Liver (tissue), 9 donors: Measurements from ENCODE around the gene TDO2. TPM values are rescaled to one million over a fixed set of nuclear protein-coding genes. Genes with fewer than 3 reads are reported as not detected.

Experiments used
- DNase-seq: peaks from one replicate; pipeline ENCODE4 v3.0.0-alpha.2; 2017; ENCODE audit warnings: low spot score
- H3K27ac ChIP-seq, 2 donors: one replicate each; pipeline ENCODE4 v1.7.0; 2013; ENCODE audit warnings: inconsistent platforms in 2 of 2, low read length in 2 of 2, control low read depth in 1 of 2, low read depth in 1 of 2, mild to moderate bottlenecking in 1 of 2
- H3K27me3 ChIP-seq, 4 donors: one replicate each; pipeline versions ENCODE4 v1.6.1 to v1.7.0; 2013; ENCODE audit warnings: low read length in 3 of 4, inconsistent platforms in 1 of 4, mild to moderate bottlenecking in 1 of 4, moderate library complexity in 1 of 4; ENCODE audit not compliant: control insufficient read depth in 4 of 4, insufficient read depth in 4 of 4
- H3K36me3 ChIP-seq, 4 donors: one replicate each; pipeline versions ENCODE4 v1.6.1 to v1.7.0; 2013; ENCODE audit warnings: low read length in 3 of 4, mild to moderate bottlenecking in 3 of 4, low read depth in 1 of 4, moderate library complexity in 1 of 4; ENCODE audit not compliant: control insufficient read depth in 4 of 4, insufficient read depth in 3 of 4
- H3K4me1 ChIP-seq, 4 donors: one replicate each; pipeline versions ENCODE4 v1.6.1 to v1.7.0; 2013; ENCODE audit warnings: low read length in 3 of 4, mild to moderate bottlenecking in 3 of 4, moderate library complexity in 1 of 4; ENCODE audit not compliant: control insufficient read depth in 4 of 4, insufficient read depth in 4 of 4
- H3K4me3 ChIP-seq, 3 donors: one replicate each; pipeline versions ENCODE4 v1.6.1 to v1.7.0; 2013; ENCODE audit warnings: low read length in 3 of 3, control low read depth in 1 of 3, low read depth in 1 of 3, mild to moderate bottlenecking in 1 of 3
- H3K9ac ChIP-seq, 2 donors: one replicate each; pipeline ENCODE4 v1.7.0; 2013; ENCODE audit warnings: low read length in 2 of 2, mild to moderate bottlenecking in 2 of 2, moderate library complexity in 2 of 2, control low read depth in 1 of 2, low read depth in 1 of 2
- H3K9me3 ChIP-seq, 4 donors: one replicate each; pipeline versions ENCODE4 v1.6.1 to v1.7.0; 2013; ENCODE audit warnings: low read length in 3 of 4; ENCODE audit not compliant: control insufficient read depth in 4 of 4
- EGR1 ChIP-seq, 2 donors: IDR thresholded peaks; 2 replicates each; pipeline ENCODE4 v1.6.1; 2016 to 2018; ENCODE audit warnings: antibody characterized with exemption in 2 of 2, low read depth in 2 of 2
- FOXA1 ChIP-seq: IDR thresholded peaks from 2 replicates; pipeline ENCODE4 v1.6.1; 2016; ENCODE audit warnings: antibody characterized with exemption
- FOXA2 ChIP-seq: IDR thresholded peaks from 2 replicates; pipeline ENCODE4 v1.6.1; 2016; ENCODE audit warnings: antibody characterized with exemption
- GABPA ChIP-seq, 2 donors: IDR thresholded peaks in 1 of 2; conservative IDR thresholded peaks in 1 of 2; 2 replicates each; pipeline ENCODE4 v1.6.1; 2016; ENCODE audit warnings: antibody characterized with exemption in 2 of 2, mild to moderate bottlenecking in 1 of 2, moderate library complexity in 1 of 2
- HNF4A ChIP-seq, 2 donors: conservative IDR thresholded peaks; 2 replicates each; pipeline ENCODE4 v1.6.1; 2016; ENCODE audit warnings: antibody characterized with exemption in 2 of 2, mild to moderate bottlenecking in 2 of 2
- HNF4G ChIP-seq: IDR thresholded peaks from 2 replicates; pipeline ENCODE4 v1.6.1; 2016; ENCODE audit warnings: antibody characterized with exemption
- JUND ChIP-seq, 2 donors: IDR thresholded peaks; 2 replicates each; pipeline ENCODE4 v1.6.1; 2016; ENCODE audit warnings: antibody characterized with exemption in 2 of 2
- NR2F2 ChIP-seq: IDR thresholded peaks from 2 replicates; pipeline ENCODE4 v1.6.1; 2016; ENCODE audit warnings: antibody characterized with exemption
- RAD21 ChIP-seq, 2 donors: IDR thresholded peaks; 2 replicates each; pipeline ENCODE4 v1.6.1; 2016; ENCODE audit warnings: antibody characterized with exemption in 2 of 2, mild to moderate bottlenecking in 2 of 2
- RXRA ChIP-seq, 2 donors: IDR thresholded peaks; 2 replicates each; pipeline ENCODE4 v1.6.1; 2017 to 2018; ENCODE audit warnings: antibody characterized with exemption in 2 of 2, mild to moderate bottlenecking in 1 of 2
- SP1 ChIP-seq: IDR thresholded peaks from 2 replicates; pipeline ENCODE4 v1.6.1; 2018; ENCODE audit warnings: antibody characterized with exemption, mild to moderate bottlenecking
- TAF1 ChIP-seq: conservative IDR thresholded peaks from 2 replicates; pipeline ENCODE4 v1.6.1; 2016; ENCODE audit warnings: antibody characterized with exemption, mild to moderate bottlenecking
- YY1 ChIP-seq: IDR thresholded peaks from 2 replicates; pipeline ENCODE4 v1.6.1; 2016; ENCODE audit warnings: antibody characterized with exemption, mild to moderate bottlenecking
- WGBS: extraction: QIAGEN DNeasy Blood & Tissue Kit; methylation state at CpG from one replicate; pipeline ENCODE4 v1.1.7; 2013; 5-methylcytosine and 5-hydroxymethylcytosine counted together
- polyA plus RNA-seq, 2 donors: library from polyadenylated mRNA; stranded (reverse) in 1 of 2; unstranded in 1 of 2; fragments of 200-250 nt in 1 of 2; fragments of >200 nt in 1 of 2; fragmentation: Nextera tagmentation in 1 of 2; extraction: Ambion mirVana in 1 of 2; gene quantifications; one replicate each; pipeline versions ENCODE4 v1.2.1 to v1.2.3, GENCODE V29; 2013 to 2015
- total RNA-seq, 2 donors: library from RNA; depleted of rRNA; stranded (reverse); fragments of >200 nt; gene quantifications; one replicate each; pipeline ENCODE4 v1.2.3, GENCODE V29; 2014
- TF ChIP-seq, protein P1 (sequence below): fragments of 150-350 bp; IDR thresholded peaks from 2 replicates; pipeline ENCODE4 v1.5.1; 2017; ENCODE audit warnings: improper control_type of control experiment, low read depth, low read length; ENCODE audit not compliant: missing input control
- TF ChIP-seq, protein P2 (sequence below): IDR thresholded peaks from 2 replicates; pipeline ENCODE4 v1.6.1; 2016; ENCODE audit warnings: antibody characterized with exemption
- TF ChIP-seq, protein P3 (sequence below): IDR thresholded peaks from 2 replicates; pipeline ENCODE4 v1.6.1; 2016; ENCODE audit warnings: antibody characterized with exemption
- TF ChIP-seq, protein P4 (sequence below): IDR thresholded peaks from 2 replicates; pipeline ENCODE4 v1.6.1; 2016; ENCODE audit warnings: antibody characterized with exemption, mild to moderate bottlenecking
- donor health status: healthy.
- donor health status: healthy.
- donor health status: healthy.
- donor health status: healthy.
- donor health status: healthy.

Gene TDO2
- total and polyA plus RNA-seq, 4 donors: 163 to 1,057 (median 533) TPM

DNA sequence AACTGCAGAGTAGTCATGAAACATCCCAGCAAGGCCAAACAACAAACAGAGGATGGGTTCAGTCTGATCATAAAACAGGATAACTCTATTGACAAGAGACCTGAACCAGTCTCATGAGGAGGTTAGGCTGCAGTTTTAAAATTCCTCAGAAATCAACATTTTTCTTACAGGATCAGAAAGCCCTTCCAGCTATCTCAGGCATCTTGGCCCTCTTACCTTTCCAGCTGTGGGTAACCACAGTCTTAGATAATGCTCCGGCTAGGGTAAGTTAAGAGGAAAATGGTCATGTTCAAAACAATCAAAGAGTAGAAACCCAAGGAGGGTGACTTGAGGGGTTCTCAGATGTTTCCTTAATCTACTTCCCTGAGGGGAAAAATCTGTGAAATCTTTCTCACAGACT, 45.0 kb downstream of the TDO2 start (continued):
- TF ChIP-seq, protein P1, sequence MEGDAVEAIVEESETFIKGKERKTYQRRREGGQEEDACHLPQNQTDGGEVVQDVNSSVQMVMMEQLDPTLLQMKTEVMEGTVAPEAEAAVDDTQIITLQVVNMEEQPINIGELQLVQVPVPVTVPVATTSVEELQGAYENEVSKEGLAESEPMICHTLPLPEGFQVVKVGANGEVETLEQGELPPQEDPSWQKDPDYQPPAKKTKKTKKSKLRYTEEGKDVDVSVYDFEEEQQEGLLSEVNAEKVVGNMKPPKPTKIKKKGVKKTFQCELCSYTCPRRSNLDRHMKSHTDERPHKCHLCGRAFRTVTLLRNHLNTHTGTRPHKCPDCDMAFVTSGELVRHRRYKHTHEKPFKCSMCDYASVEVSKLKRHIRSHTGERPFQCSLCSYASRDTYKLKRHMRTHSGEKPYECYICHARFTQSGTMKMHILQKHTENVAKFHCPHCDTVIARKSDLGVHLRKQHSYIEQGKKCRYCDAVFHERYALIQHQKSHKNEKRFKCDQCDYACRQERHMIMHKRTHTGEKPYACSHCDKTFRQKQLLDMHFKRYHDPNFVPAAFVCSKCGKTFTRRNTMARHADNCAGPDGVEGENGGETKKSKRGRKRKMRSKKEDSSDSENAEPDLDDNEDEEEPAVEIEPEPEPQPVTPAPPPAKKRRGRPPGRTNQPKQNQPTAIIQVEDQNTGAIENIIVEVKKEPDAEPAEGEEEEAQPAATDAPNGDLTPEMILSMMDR: no peak
- no peak for TF ChIP-seq JUND (IDR thresholded peaks at IDR 0.05)
- no peak for TF ChIP-seq FOXA2
- TF ChIP-seq, protein P2, sequence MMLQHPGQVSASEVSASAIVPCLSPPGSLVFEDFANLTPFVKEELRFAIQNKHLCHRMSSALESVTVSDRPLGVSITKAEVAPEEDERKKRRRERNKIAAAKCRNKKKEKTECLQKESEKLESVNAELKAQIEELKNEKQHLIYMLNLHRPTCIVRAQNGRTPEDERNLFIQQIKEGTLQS: no peak
- no peak for TF ChIP-seq NR2F2
- TF ChIP-seq HNF4A (conservative IDR thresholded peaks at IDR 0.05): no peak

DNA sequence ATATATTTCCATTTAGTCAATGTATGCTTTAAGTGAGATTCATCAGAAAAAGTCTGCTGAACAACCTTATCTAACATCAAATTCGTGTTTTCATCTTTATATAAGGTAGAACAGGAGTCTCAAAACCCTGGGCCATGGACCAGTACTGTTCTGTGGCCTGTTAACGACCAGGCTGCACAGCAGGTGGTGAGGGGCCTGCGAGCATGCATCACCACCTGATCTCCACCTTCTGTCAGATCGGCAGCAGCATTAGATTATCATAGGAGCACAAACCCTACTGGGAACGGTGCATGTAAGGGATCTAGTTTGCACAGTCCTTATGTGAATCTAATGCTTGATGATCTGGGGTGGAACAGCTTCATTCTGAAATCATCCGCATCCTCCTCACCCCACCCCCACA, 47.0 kb downstream of the TDO2 start:
- Histone ChIP-seq H3K36me3 (no peaks in the 10 kb centered on the region), H3K4me3 (no peak overlapping the region), H3K9ac (no peak overlapping the region), H3K27ac (no peak overlapping the region), H3K9me3 (no peaks in the 10 kb centered on the region), H3K27me3 (no peaks in the 10 kb centered on the region), H3K4me1 (peaks cover 5 to 16% (median 11%) of the 10 kb centered on the region in 4 donors)
- 91% methylated on average over 6 of the region's 6 CpGs for WGBS
- DNase-seq: no peak
- TF ChIP-seq, protein P2: no peak
- TF ChIP-seq, protein P3, sequence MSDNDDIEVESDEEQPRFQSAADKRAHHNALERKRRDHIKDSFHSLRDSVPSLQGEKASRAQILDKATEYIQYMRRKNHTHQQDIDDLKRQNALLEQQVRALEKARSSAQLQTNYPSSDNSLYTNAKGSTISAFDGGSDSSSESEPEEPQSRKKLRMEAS: no peak
- no peak for TF ChIP-seq JUND (IDR thresholded peaks at IDR 0.05)

DNA sequence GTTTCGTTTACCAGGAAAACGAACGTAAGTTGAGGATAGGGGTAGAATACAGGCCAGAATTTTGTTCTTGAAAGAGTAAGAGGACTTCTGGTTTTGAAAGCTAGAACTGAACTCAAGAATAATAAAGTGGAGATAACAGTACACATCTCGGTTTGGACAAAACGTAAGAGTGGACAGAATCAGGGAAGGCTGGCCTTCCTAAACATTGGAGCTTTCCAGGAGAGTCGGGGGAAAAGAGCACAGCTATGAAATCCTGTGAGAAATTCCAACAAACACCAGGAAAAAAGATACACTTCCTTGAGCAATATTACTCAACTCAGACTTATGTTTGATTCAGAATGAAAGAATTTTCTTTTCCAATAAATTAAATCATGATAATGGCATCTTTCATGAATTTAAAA, 49.0 kb downstream of the TDO2 start:
- H3K27me3 ChIP-seq: no peaks in the 10 kb centered on the region
- peaks cover 5 to 17% (median 9%) of the 10 kb centered on the region in 4 donors for H3K4me1 ChIP-seq
- peak overlapping the region; percentile 79 to 86 for H3K27ac ChIP-seq
- H3K4me3 ChIP-seq: peak overlapping the region in 2 of 3 donors; percentile 50 to 70
- no peaks in the 10 kb centered on the region for H3K36me3 ChIP-seq
- H3K9ac ChIP-seq: peak overlapping the region; percentile 39 to 79
- H3K9me3 ChIP-seq: no peaks in the 10 kb centered on the region
- 16% methylated on average over 6 of the region's 6 CpGs for WGBS
- TF ChIP-seq YY1 (no peak), HNF4G (no peak), HNF4A (conservative IDR thresholded peaks at IDR 0.05) (peak in 1 of 2 donors; percentile 26), TAF1 (peak; percentile 29), RAD21 (IDR thresholded peaks at IDR 0.05) (peak in 1 of 2 donors; percentile 4)
- no peak for DNase-seq

DNA sequence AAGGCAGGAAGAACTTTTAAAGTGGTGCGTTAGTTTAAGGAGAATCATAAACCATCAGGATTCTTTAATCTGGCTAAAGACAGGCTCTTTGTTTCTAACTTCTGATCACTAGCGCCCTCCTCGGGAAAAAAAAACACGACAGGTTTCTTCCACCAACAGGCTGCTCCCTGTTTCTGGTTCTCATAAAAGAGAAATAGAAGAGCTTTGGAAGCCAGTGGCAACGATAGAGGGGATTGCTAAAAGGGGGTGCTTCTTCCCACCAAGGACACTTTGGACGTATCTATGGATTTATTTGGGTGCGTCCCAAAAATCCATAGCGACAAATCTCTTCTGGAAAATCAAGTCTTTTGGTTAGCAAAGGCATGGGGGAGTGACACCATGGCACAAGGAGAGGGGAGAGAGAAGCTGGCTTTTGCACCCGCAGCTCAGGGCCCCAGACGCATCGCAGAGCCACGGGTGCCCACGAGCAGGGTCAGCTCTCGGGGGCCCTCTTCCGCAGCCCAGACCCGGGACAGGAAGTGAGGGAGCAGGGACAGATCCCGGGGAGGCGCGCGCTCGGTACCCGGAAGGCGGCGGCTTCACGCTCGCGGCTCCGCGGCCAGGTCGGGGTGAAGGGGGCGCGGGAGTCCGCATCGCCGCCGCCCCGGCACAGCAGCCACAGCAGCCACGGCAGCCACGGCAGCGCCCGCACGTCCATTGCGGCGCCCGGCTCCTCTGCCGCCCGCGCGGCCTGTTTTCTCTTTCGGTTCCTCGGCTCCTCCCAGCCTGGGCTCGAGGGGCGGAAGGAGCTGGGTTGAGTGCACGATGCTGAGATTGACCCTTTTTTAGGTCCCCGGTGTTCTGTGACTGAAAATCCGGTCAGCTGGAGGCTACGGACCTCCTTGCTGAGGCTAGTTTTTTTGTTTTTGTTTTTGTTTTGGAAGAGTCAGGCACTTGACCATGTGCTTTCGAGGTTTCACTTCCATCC, 49.9 kb downstream of the TDO2 start, which contains the start of gene CTSO:
TSS of gene CTSO (minus strand) at position 716 of the 967 bp plus-strand sequence. CDS start at position 697, 19 bp downstream.
- H3K4me3 ChIP-seq: peak within 1 kb of the TSS; percentile 64 to 90 (median 70)
- no peaks in the 10 kb centered on the region for H3K36me3 ChIP-seq
- peak; percentile 68 for DNase-seq
- H3K27ac ChIP-seq: peak within 1 kb of the TSS; percentile 94 to 99
- peak within 1 kb of the TSS; percentile 79 to 94 for H3K9ac ChIP-seq
- under 1% methylated on average over 58 of the region's 58 CpGs for WGBS
- no peaks in the 10 kb centered on the region for H3K9me3 ChIP-seq
- peaks cover 5 to 17% (median 9%) of the 10 kb centered on the region in 4 donors for H3K4me1 ChIP-seq
- no peaks in the 10 kb centered on the region for H3K27me3 ChIP-seq
- TF ChIP-seq SP1: no peak
- peak; percentile 58 to 77 for TF ChIP-seq GABPA (IDR thresholded peaks at IDR 0.05 in 1 of 2, conservative IDR thresholded peaks at IDR 0.05 in 1 of 2)
- TF ChIP-seq, protein P4, sequence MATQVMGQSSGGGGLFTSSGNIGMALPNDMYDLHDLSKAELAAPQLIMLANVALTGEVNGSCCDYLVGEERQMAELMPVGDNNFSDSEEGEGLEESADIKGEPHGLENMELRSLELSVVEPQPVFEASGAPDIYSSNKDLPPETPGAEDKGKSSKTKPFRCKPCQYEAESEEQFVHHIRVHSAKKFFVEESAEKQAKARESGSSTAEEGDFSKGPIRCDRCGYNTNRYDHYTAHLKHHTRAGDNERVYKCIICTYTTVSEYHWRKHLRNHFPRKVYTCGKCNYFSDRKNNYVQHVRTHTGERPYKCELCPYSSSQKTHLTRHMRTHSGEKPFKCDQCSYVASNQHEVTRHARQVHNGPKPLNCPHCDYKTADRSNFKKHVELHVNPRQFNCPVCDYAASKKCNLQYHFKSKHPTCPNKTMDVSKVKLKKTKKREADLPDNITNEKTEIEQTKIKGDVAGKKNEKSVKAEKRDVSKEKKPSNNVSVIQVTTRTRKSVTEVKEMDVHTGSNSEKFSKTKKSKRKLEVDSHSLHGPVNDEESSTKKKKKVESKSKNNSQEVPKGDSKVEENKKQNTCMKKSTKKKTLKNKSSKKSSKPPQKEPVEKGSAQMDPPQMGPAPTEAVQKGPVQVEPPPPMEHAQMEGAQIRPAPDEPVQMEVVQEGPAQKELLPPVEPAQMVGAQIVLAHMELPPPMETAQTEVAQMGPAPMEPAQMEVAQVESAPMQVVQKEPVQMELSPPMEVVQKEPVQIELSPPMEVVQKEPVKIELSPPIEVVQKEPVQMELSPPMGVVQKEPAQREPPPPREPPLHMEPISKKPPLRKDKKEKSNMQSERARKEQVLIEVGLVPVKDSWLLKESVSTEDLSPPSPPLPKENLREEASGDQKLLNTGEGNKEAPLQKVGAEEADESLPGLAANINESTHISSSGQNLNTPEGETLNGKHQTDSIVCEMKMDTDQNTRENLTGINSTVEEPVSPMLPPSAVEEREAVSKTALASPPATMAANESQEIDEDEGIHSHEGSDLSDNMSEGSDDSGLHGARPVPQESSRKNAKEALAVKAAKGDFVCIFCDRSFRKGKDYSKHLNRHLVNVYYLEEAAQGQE: no peak
- peak; percentile 30 for TF ChIP-seq TAF1
- TF ChIP-seq, protein P3: peak; percentile 27
- TF ChIP-seq, protein P2: no peak
- peak in 1 of 2 donors; percentile 23 for TF ChIP-seq JUND (IDR thresholded peaks at IDR 0.05)
- peak; percentile 1 to 31 for TF ChIP-seq HNF4A (conservative IDR thresholded peaks at IDR 0.05)
- no peak for TF ChIP-seq RXRA (IDR thresholded peaks at IDR 0.05)
- no peak for TF ChIP-seq NR2F2
- TF ChIP-seq YY1: no peak
- no peak for TF ChIP-seq FOXA1
- TF ChIP-seq EGR1 (IDR thresholded peaks at IDR 0.05; ENCODE audit: low read depth in 2 of 2): no peak
- peak; percentile 83 to 85 for TF ChIP-seq RAD21 (IDR thresholded peaks at IDR 0.05)
